GM12878 (cell line): Measurements from ENCODE around the gene PRDM15. TPM values are rescaled to one million over a fixed set of nuclear protein-coding genes. Genes with fewer than 3 reads are reported as not detected.

Experiments used
- ATAC-seq: fragments of 200-7000 bp; cut with Tn5 transposase; 3 replicates; pipeline ENCODE4 v1.9.1; 2020; ENCODE audit warnings: mild to moderate bottlenecking, moderate library complexity
- BruUV-seq: library from RNA; stranded (reverse); fragments of 400-500 nt; replicated peaks from 2 replicates; lab custom pipeline; 2021; lab: Mats Ljungman, UMichigan
- CTCF ChIA-PET: fragments of 300-600 bp; sonication (Branson Sonifier 250); formaldehyde crosslinking; extraction: SDS; loops from one replicate; lab custom pipeline; 2021; ENCODE audit warnings: inconsistent platforms; lab: Yijun Ruan, JAX
- POLR2A ChIA-PET: fragments of 350-600 bp; formaldehyde crosslinking; extraction: SDS; loops from one replicate; lab custom pipeline; 2021; ENCODE audit warnings: inconsistent platforms; lab: Charles Lee
- RAD21 ChIA-PET: fragments of 300-600 bp; sonication (Branson Sonifier 250); formaldehyde crosslinking; loops from one replicate; lab custom pipeline; 2023; ENCODE audit warnings: antibody characterized with exemption; ENCODE audit not compliant: unreplicated experiment; lab: Charles Lee
- SMC1A ChIA-PET: fragments of 300-600 bp; sonication (Branson Sonifier 250); formaldehyde crosslinking; loops from one replicate; lab custom pipeline; 2023; ENCODE audit not compliant: unreplicated experiment, uncharacterized antibody; lab: Charles Lee
- DNase-seq: peaks from one replicate; pipeline ENCODE4 v3.0.0-alpha.2; 2011; ENCODE audit warnings: low read depth, low spot score
- FAIRE-seq: peaks from 3 replicates; lab custom pipeline; 2011; peaks lifted over from hg19 to GRCh38; lab: Jason Lieb, UNC
- H2AFZ ChIP-seq: 2 replicates; pipeline ENCODE4 v1.6.0; 2011; ENCODE audit warnings: low read depth, low read length, control low read depth; ENCODE audit not compliant: control insufficient read depth
- H3K27ac ChIP-seq: 2 replicates; pipeline ENCODE4 v1.5.1; 2011; ENCODE audit warnings: control low read depth; ENCODE audit not compliant: control insufficient read depth, insufficient read depth
- H3K27me3 ChIP-seq, 2 experiments: replicated peaks in 1 of 2; 2 replicates each; pipeline versions ENCODE4 v1.6.0 to v1.6.1; 2011; ENCODE audit warnings: low read length in 1 of 2; ENCODE audit not compliant: control insufficient read depth in 2 of 2, insufficient read depth in 2 of 2
- H3K36me3 ChIP-seq, 2 experiments: 2 replicates each; pipeline ENCODE4 v1.5.1; 2011; ENCODE audit warnings: low read length in 1 of 2; ENCODE audit not compliant: control insufficient read depth in 2 of 2, insufficient read depth in 2 of 2
- H3K4me1 ChIP-seq: 2 replicates; pipeline ENCODE4 v1.6.1; 2011; ENCODE audit warnings: mild to moderate bottlenecking, low read length, moderate library complexity, mixed read lengths; ENCODE audit not compliant: control insufficient read depth, insufficient read depth
- H3K4me2 ChIP-seq: 2 replicates; pipeline ENCODE4 v1.6.0; 2011; ENCODE audit warnings: control low read depth; ENCODE audit not compliant: control insufficient read depth, insufficient read depth
- H3K4me3 ChIP-seq: fragments of 200-600 bp; sonication (generic); 2 replicates; pipeline ENCODE4 v1.5.1; 2016
- H3K79me2 ChIP-seq: 2 replicates; pipeline ENCODE4 v1.6.0; 2011; ENCODE audit warnings: low read length; ENCODE audit not compliant: control insufficient read depth, insufficient read depth
- H3K9ac ChIP-seq: 2 replicates; pipeline ENCODE4 v1.8.0; 2011; ENCODE audit warnings: low read length, control low read depth, mixed read lengths; ENCODE audit not compliant: control insufficient read depth, insufficient read depth
- H3K9me3 ChIP-seq: replicated peaks from 3 replicates; pipeline ENCODE4 v1.5.1; 2011; ENCODE audit warnings: mild to moderate bottlenecking, low read length; ENCODE audit not compliant: control insufficient read depth, insufficient read depth
- H4K20me1 ChIP-seq: 2 replicates; pipeline ENCODE4 v1.6.0; 2011; ENCODE audit not compliant: control insufficient read depth, insufficient read depth
- ATF3 ChIP-seq: IDR thresholded peaks from 2 replicates; pipeline ENCODE4 v1.6.1; 2011; ENCODE audit warnings: low read depth, mild to moderate bottlenecking, low read length, moderate library complexity, borderline replicate concordance; ENCODE audit errors: extremely low read depth
- BRCA1 ChIP-seq: IDR thresholded peaks from 2 replicates; pipeline ENCODE4 v1.6.1; 2011; ENCODE audit warnings: low read depth, low read length, improper control_type of control experiment
- CBFB ChIP-seq: IDR thresholded peaks from 2 replicates; pipeline ENCODE4 v1.6.1; 2016; ENCODE audit warnings: antibody characterized with exemption, low read depth
- CTCF ChIP-seq, 3 experiments: IDR thresholded peaks in 2 of 3; conservative IDR thresholded peaks in 1 of 3; 2 replicates each; pipeline ENCODE4 v1.5.1; 2011; ENCODE audit warnings: low read depth in 3 of 3, low read length in 3 of 3, mild to moderate bottlenecking in 3 of 3, control low read depth in 2 of 3, moderate library complexity in 2 of 3, inconsistent platforms in 1 of 3, mixed read lengths in 1 of 3; ENCODE audit not compliant: control insufficient read depth in 2 of 3, insufficient read depth in 1 of 3; ENCODE audit errors: extremely low read depth in 1 of 3
- HSF1 ChIP-seq: fragments of 150-350 bp; IDR thresholded peaks from 2 replicates; pipeline ENCODE4 v1.6.1; 2014; ENCODE audit warnings: mild to moderate bottlenecking, low read depth, low read length
- MXI1 ChIP-seq: fragments of 150-350 bp; IDR thresholded peaks from 2 replicates; pipeline ENCODE4 v1.6.1; 2011; ENCODE audit warnings: low read depth, mild to moderate bottlenecking, inconsistent platforms, low read length, improper control_type of control experiment
- NFYA ChIP-seq: IDR thresholded peaks from 2 replicates; pipeline ENCODE4 v1.6.1; 2011; ENCODE audit warnings: low read depth, mild to moderate bottlenecking, low read length, improper control_type of control experiment, borderline replicate concordance
- NR2C2 ChIP-seq: IDR thresholded peaks from 2 replicates; pipeline ENCODE4 v1.6.1; 2011; ENCODE audit warnings: borderline replicate concordance, low read depth; ENCODE audit not compliant: control insufficient read depth, insufficient read length
- RUNX3 ChIP-seq: IDR thresholded peaks from 2 replicates; pipeline ENCODE4 v1.6.1; 2012; ENCODE audit warnings: low read length, inconsistent platforms
- SIN3A ChIP-seq: IDR thresholded peaks from 2 replicates; pipeline ENCODE4 v1.6.1; 2012; ENCODE audit warnings: low read depth, low read length, improper control_type of control experiment
- SREBF2 ChIP-seq: IDR thresholded peaks from 2 replicates; pipeline ENCODE4 v1.6.1; 2012; ENCODE audit warnings: mild to moderate bottlenecking, low read length
- USF1 ChIP-seq: IDR thresholded peaks from 2 replicates; pipeline ENCODE4 v1.6.1; 2011; ENCODE audit warnings: borderline replicate concordance, low read depth, mild to moderate bottlenecking, moderate library complexity, mixed read lengths, low read length; ENCODE audit not compliant: insufficient read depth; ENCODE audit errors: extremely low read length
- YY1 ChIP-seq: IDR thresholded peaks from 2 replicates; pipeline ENCODE4 v1.6.1; 2011; ENCODE audit warnings: low read depth, mild to moderate bottlenecking, low read length
- WGBS: methylation state at CpG from one replicate; pipeline ENCODE4 v1.1.6; 2016; ENCODE audit warnings: low lambda C conversion rate; ENCODE audit not compliant: insufficient replicate concordance, insufficient coverage; ENCODE audit errors: missing lambda C conversion rate; 5-methylcytosine and 5-hydroxymethylcytosine counted together
- in situ Hi-C: fragments of 300-500 bp; cut with MboI; formaldehyde crosslinking; loops from 9 replicates; pipeline ENCODE4 v1.14.3; 2018; ENCODE audit warnings: mixed read lengths
- intact Hi-C: fragments of 100-400 bp; cut with micrococcal nuclease; formaldehyde crosslinking; loops from one replicate; pipeline ENCODE4 v1.14.2; 2022; ENCODE audit not compliant: unreplicated experiment
- polyA plus RNA-seq, 11 experiments: library from polyadenylated mRNA; depleted of rRNA in 4 of 11; unstranded in 6 of 11; stranded (reverse) in 5 of 11; fragments of >200 nt; fragmentation: Nextera tagmentation in 4 of 11; fragmentation: Illumina TruSeq in 1 of 11; extraction: Ambion mirVana in 4 of 11; extraction: Trizol in 1 of 11; gene quantifications; 1 replicate in 1 of 11; 2 replicates in 10 of 11; pipeline versions ENCODE4 v1.2.1 to v1.2.3, GENCODE V29; 2011 to 2016; ENCODE audit warnings: inconsistent platforms in 2 of 11, missing spikeins in 2 of 11, low read depth in 1 of 11
- total RNA-seq, 4 experiments: library from RNA; depleted of rRNA in 3 of 4; stranded (reverse); fragments of >200 nt in 3 of 4; fragmentation: Illumina TruSeq in 1 of 4; extraction: Trizol in 1 of 4; gene quantifications; 2 replicates each; pipeline versions ENCODE4 v1.2.1 to v1.2.3, GENCODE V29; 2013 to 2021

Gene PRDM15
- total and polyA plus RNA-seq, 10 of the 15 experiments (the other 5 are each of a cell fraction or from before 2014, with no cell fraction given): 2.2 to 16.0 (median 8.6) TPM

- DNase-seq: no peak
- Histone ChIP-seq H4K20me1 (no peaks in the 10 kb centered on the region), H3K27me3 (peaks cover 18 to 20% of the 10 kb centered on the region in 2 experiments), H3K9ac (no peak overlapping the region), H2AFZ (no peak overlapping the region), H3K79me2 (no peaks in the 10 kb centered on the region), H3K27ac (no peak overlapping the region), H3K9me3 (no peaks in the 10 kb centered on the region), H3K4me2 (no peak overlapping the region), H3K36me3 (no peaks in the 10 kb centered on the region), H3K4me3 (no peak overlapping the region), H3K4me1 (no peaks in the 10 kb centered on the region)
- ChIA-PET CTCF (interaction anchor here (1.3 kb wide), 1 partner anchor 57 kb away, joined by 4 read pairs; no protein-coding TSS in a partner anchor), RAD21 (no interaction called here), SMC1A (no interaction called here), POLR2A (no interaction called here)
- intact Hi-C loops (no loop called here), in situ Hi-C loops (no loop called here)
- no peak for FAIRE-seq
- ATAC-seq: no peak
- no peak for TF ChIP-seq NR2C2
- TF ChIP-seq NFYA: no peak
- no peak for TF ChIP-seq MXI1
- no peak for TF ChIP-seq RUNX3
- no peak for TF ChIP-seq SIN3A
- WGBS: 29% methylated on average over 11 of the region's 11 CpGs
- no TSS peak for BruUV-seq
These were observed 119.8 kb downstream of the PRDM15 start for GRCh38 chr21:41759214-41759840.

- Histone ChIP-seq H3K79me2 (no peaks in the 10 kb centered on the region), H3K4me3 (no peak overlapping the region), H3K27ac (no peak overlapping the region), H3K4me1 (no peaks in the 10 kb centered on the region), H3K9ac (no peak overlapping the region), H2AFZ (no peak overlapping the region), H4K20me1 (no peaks in the 10 kb centered on the region), H3K27me3 (peaks cover 15 to 18% of the 10 kb centered on the region in 2 experiments), H3K9me3 (no peaks in the 10 kb centered on the region), H3K4me2 (no peak overlapping the region), H3K36me3 (no peaks in the 10 kb centered on the region)
- ATAC-seq (no peak), DNase-seq (no peak), FAIRE-seq (no peak)
- in situ Hi-C loops (no loop called here), intact Hi-C loops (no loop called here)
- ChIA-PET RAD21 (no interaction called here), POLR2A (no interaction called here), CTCF (interaction anchor here (1.3 kb wide), 1 partner anchor 57 kb away, joined by 4 read pairs; no protein-coding TSS in a partner anchor), SMC1A (no interaction called here)
- WGBS: 24% methylated on average over 5 of the region's 5 CpGs
- no TSS peak for BruUV-seq
- TF ChIP-seq BRCA1 (no peak), HSF1 (no peak), YY1 (no peak), USF1 (no peak), SREBF2 (no peak), CBFB (no peak), ATF3 (no peak), CTCF (IDR thresholded peaks at IDR 0.05 in 2 of 3, conservative IDR thresholded peaks at IDR 0.05 in 1 of 3; ENCODE audit: control insufficient read depth in 2 of 3, extremely low read depth in 1 of 3, insufficient read depth in 1 of 3, low read depth in 3 of 3, low read length in 3 of 3) (no peak)
These were observed 120.6 kb downstream of the PRDM15 start for GRCh38 chr21:41758550-41758949.
